ENCODE results near the gene OR10T2.

- TF ChIP-seq, protein P1, sequence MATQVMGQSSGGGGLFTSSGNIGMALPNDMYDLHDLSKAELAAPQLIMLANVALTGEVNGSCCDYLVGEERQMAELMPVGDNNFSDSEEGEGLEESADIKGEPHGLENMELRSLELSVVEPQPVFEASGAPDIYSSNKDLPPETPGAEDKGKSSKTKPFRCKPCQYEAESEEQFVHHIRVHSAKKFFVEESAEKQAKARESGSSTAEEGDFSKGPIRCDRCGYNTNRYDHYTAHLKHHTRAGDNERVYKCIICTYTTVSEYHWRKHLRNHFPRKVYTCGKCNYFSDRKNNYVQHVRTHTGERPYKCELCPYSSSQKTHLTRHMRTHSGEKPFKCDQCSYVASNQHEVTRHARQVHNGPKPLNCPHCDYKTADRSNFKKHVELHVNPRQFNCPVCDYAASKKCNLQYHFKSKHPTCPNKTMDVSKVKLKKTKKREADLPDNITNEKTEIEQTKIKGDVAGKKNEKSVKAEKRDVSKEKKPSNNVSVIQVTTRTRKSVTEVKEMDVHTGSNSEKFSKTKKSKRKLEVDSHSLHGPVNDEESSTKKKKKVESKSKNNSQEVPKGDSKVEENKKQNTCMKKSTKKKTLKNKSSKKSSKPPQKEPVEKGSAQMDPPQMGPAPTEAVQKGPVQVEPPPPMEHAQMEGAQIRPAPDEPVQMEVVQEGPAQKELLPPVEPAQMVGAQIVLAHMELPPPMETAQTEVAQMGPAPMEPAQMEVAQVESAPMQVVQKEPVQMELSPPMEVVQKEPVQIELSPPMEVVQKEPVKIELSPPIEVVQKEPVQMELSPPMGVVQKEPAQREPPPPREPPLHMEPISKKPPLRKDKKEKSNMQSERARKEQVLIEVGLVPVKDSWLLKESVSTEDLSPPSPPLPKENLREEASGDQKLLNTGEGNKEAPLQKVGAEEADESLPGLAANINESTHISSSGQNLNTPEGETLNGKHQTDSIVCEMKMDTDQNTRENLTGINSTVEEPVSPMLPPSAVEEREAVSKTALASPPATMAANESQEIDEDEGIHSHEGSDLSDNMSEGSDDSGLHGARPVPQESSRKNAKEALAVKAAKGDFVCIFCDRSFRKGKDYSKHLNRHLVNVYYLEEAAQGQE (IDR thresholded peaks at IDR 0.05; ENCODE audit: low read depth): no peak
- TF ChIP-seq, protein P2, sequence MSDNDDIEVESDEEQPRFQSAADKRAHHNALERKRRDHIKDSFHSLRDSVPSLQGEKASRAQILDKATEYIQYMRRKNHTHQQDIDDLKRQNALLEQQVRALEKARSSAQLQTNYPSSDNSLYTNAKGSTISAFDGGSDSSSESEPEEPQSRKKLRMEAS (IDR thresholded peaks at IDR 0.05): no peak
- TF ChIP-seq TAF1 (IDR thresholded peaks at IDR 0.05; ENCODE audit: low read depth): no peak
- TF ChIP-seq CREB1 (IDR thresholded peaks at IDR 0.05; ENCODE audit: low read depth): no peak
- no peak for TF ChIP-seq YY1 (IDR thresholded peaks at IDR 0.05; ENCODE audit: low read depth)
- TF ChIP-seq CEBPB (IDR thresholded peaks at IDR 0.05): no peak
- TF ChIP-seq FOXM1 (IDR thresholded peaks at IDR 0.05; ENCODE audit: borderline replicate concordance, low read depth): no peak
- no peak for TF ChIP-seq RAD21 (IDR thresholded peaks at IDR 0.05; ENCODE audit: low read depth)
Measured at GRCh38 chr1:158426137-158426536, 26.9 kb upstream of the OR10T2 start, which contains the start of gene OR10K2.

Measured in Ishikawa (cell line).